B cell (primary cell): ENCODE data around the gene TTC28. TPM values are rescaled to one million over a fixed set of nuclear protein-coding genes. Genes with fewer than 3 reads are reported as not detected.

Experiments
- ATAC-seq: fragments of 200-7000 bp; cut with Tn5 transposase; one replicate; pipeline ENCODE4 v1.10.0; 2021; ENCODE audit warnings: low read depth, mild to moderate bottlenecking, moderate number of reproducible peaks, moderate library complexity
- CTCF ChIA-PET: fragments of 350-600 bp; sonication (Branson Sonifier 250); formaldehyde crosslinking; loops from one replicate; lab custom pipeline; 2021; ENCODE audit warnings: antibody characterized with exemption, inconsistent platforms; lab: Charles Lee
- POLR2A ChIA-PET: fragments of 350-600 bp; sonication (Branson Sonifier 250); formaldehyde crosslinking; loops from one replicate; lab custom pipeline; 2021; ENCODE audit warnings: antibody characterized with exemption; lab: Charles Lee
- DNase-seq: peaks from one replicate; pipeline ENCODE4 v3.0.0; 2013
- H2AFZ ChIP-seq: 2 replicates; pipeline ENCODE4 v1.6.1; 2012; ENCODE audit warnings: mild to moderate bottlenecking, low read depth, low read length; ENCODE audit not compliant: insufficient read depth, poor library complexity, severe bottlenecking
- H3K27ac ChIP-seq, 2 donors: 1 replicate in 1 of 2; 2 replicates in 1 of 2; pipeline ENCODE4 v1.5.1; 2012 to 2013; ENCODE audit warnings: low read length in 2 of 2, mild to moderate bottlenecking in 2 of 2, moderate library complexity in 1 of 2
- H3K27me3 ChIP-seq, 4 experiments: fragments of 200-600 bp in 1 of 4; sonication (generic) in 1 of 4; replicated peaks in 1 of 4; 1 replicate in 2 of 4; 2 replicates in 2 of 4; pipeline versions ENCODE4 v1.6.1 to v1.7.0; 2013 to 2016; ENCODE audit warnings: low read length in 3 of 4, mild to moderate bottlenecking in 2 of 4, mixed read lengths in 1 of 4, moderate library complexity in 1 of 4; ENCODE audit not compliant: insufficient read depth in 4 of 4, control insufficient read depth in 3 of 4; ENCODE audit errors: control extremely low read depth in 1 of 4
- H3K36me3 ChIP-seq, 2 experiments: replicated peaks in 1 of 2; 1 replicate in 1 of 2; 2 replicates in 1 of 2; pipeline versions ENCODE4 v1.6.1 to v1.7.1; 2013; ENCODE audit warnings: low read length in 1 of 2; ENCODE audit not compliant: insufficient read depth in 2 of 2, control insufficient read depth in 1 of 2; ENCODE audit errors: control extremely low read depth in 1 of 2, extremely low read depth in 1 of 2
- H3K4me1 ChIP-seq, 2 donors: fragments of 200-600 bp in 1 of 2; sonication (generic) in 1 of 2; 1 replicate in 1 of 2; 2 replicates in 1 of 2; pipeline versions ENCODE4 v1.5.1 to v1.6.1; 2013 to 2017; ENCODE audit warnings: low read length in 2 of 2; ENCODE audit not compliant: control insufficient read depth in 2 of 2, insufficient read depth in 2 of 2
- H3K4me2 ChIP-seq: replicated peaks from 2 replicates; pipeline ENCODE3; 2012; ENCODE audit warnings: mild to moderate bottlenecking, low read depth, low read length; ENCODE audit not compliant: poor library complexity, severe bottlenecking
- H3K4me3 ChIP-seq, 5 experiments: fragments of 200-600 bp in 1 of 5; sonication (generic) in 1 of 5; 1 replicate in 3 of 5; 2 replicates in 2 of 5; pipeline versions ENCODE4 v1.5.1 to v1.7.0; 2011 to 2016; ENCODE audit warnings: low read length in 4 of 5, mild to moderate bottlenecking in 4 of 5, low read depth in 2 of 5, control low read depth in 1 of 5, moderate library complexity in 1 of 5; ENCODE audit not compliant: insufficient read depth in 1 of 5; ENCODE audit errors: control extremely low read depth in 1 of 5, extremely low read depth in 1 of 5
- H3K79me2 ChIP-seq: fragments of 200-600 bp; sonication (generic); one replicate; pipeline ENCODE4 v1.6.0; 2016; ENCODE audit warnings: low read length; ENCODE audit not compliant: control insufficient read depth, insufficient read depth
- H3K9ac ChIP-seq: fragments of 200-600 bp; sonication (generic); 2 replicates; pipeline ENCODE4 v1.6.1; 2017; ENCODE audit warnings: mild to moderate bottlenecking, low read length, moderate library complexity
- H3K9me3 ChIP-seq, 3 donors: one replicate each; pipeline versions ENCODE4 v1.6.1 to v1.7.1; 2013; ENCODE audit warnings: low read length in 2 of 3; ENCODE audit not compliant: control insufficient read depth in 2 of 3, insufficient read depth in 1 of 3; ENCODE audit errors: control extremely low read depth in 1 of 3
- H4K20me1 ChIP-seq: 2 replicates; pipeline ENCODE4 v1.6.0; 2012; ENCODE audit warnings: mild to moderate bottlenecking, low read length; ENCODE audit not compliant: insufficient read depth, control insufficient read depth, poor library complexity, severe bottlenecking
- H3K27ac Mint-ChIP-seq: one replicate; pipeline ENCODE4 v1.8.0; 2021; ENCODE audit warnings: mixed read lengths
- H3K27me3 Mint-ChIP-seq: one replicate; pipeline ENCODE4 v1.8.0; 2021; ENCODE audit warnings: mixed read lengths
- H3K4me1 Mint-ChIP-seq: one replicate; pipeline ENCODE4 v1.8.0; 2021; ENCODE audit warnings: mixed read lengths
- H3K4me3 Mint-ChIP-seq: one replicate; pipeline ENCODE4 v1.8.0; 2021; ENCODE audit warnings: mixed read lengths
- H3K9me3 Mint-ChIP-seq: one replicate; pipeline ENCODE4 v1.8.0; 2022; ENCODE audit warnings: mixed read lengths; ENCODE audit not compliant: insufficient read depth
- CTCF ChIP-seq: fragments of 200-600 bp; IDR thresholded peaks from one replicate; pipeline ENCODE4 v1.8.0; 2022; ENCODE audit warnings: antibody characterized with exemption, mild to moderate bottlenecking
- EZH2 ChIP-seq: IDR thresholded peaks from 2 replicates; pipeline ENCODE4 v1.6.1; 2012; ENCODE audit warnings: borderline replicate concordance, low read depth, mild to moderate bottlenecking, moderate library complexity, low read length; ENCODE audit not compliant: insufficient read depth, poor library complexity, severe bottlenecking
- WGBS: methylation state at CpG from one replicate; pipeline ENCODE4 v1.1.5; 2013; ENCODE audit warnings: missing lambda C conversion rate; ENCODE audit not compliant: insufficient coverage; 5-methylcytosine and 5-hydroxymethylcytosine counted together
- intact Hi-C: fragments of 100-400 bp; cut with micrococcal nuclease; formaldehyde crosslinking; loops from one replicate; pipeline ENCODE4 v1.10.0; 2022
- polyA plus RNA-seq: library from polyadenylated mRNA; depleted of rRNA; stranded (reverse); fragments of >200 nt; gene quantifications from 2 replicates; pipeline ENCODE4 v1.2.3, GENCODE V29; 2012
- total RNA-seq, 2 donors: library from RNA; stranded (reverse); fragments of 120-200 nt in 1 of 2; gene quantifications; 1 replicate in 1 of 2; 2 replicates in 1 of 2; pipeline versions ENCODE4 v1.2.3 to v1.2.4, GENCODE V29; 2013 to 2022

Gene TTC28
- total and polyA plus RNA-seq, 2 donors (not counting 1 experiment from before 2014, with no cell fraction given), result 4.5 to 7.3 TPM

- no peak overlapping the region for H3K27ac ChIP-seq
- peaks cover 0 to 1% (median 0%) of the 10 kb centered on the region in 3 donors for H3K9me3 ChIP-seq
- no peaks in the 10 kb centered on the region for H3K27me3 ChIP-seq
- no peak for ATAC-seq
- H4K20me1 ChIP-seq, result no peaks in the 10 kb centered on the region
- CTCF ChIA-PET, result no interaction called here
- TF ChIP-seq EZH2 (no peak), CTCF (no peak)
- Mint-ChIP-seq H3K27ac (no peak overlapping the region), H3K4me3 (no peak overlapping the region), H3K4me1 (no peaks in the 10 kb centered on the region), H3K27me3 (peaks cover 13% of the 10 kb centered on the region), H3K9me3 (no peaks in the 10 kb centered on the region)
- WGBS, result 83% methylated on average over 1 of the region's 1 CpG
- H3K4me3 ChIP-seq, result no peak overlapping the region
- H3K79me2 ChIP-seq, result no peaks in the 10 kb centered on the region
- no peak overlapping the region for H2AFZ ChIP-seq
- POLR2A ChIA-PET, result no interaction called here
- H3K4me1 ChIP-seq, result no peaks in the 10 kb centered on the region
- no peak overlapping the region for H3K4me2 ChIP-seq
- DNase-seq, result no peak
- no peaks in the 10 kb centered on the region for H3K36me3 ChIP-seq
- intact Hi-C loops, result no loop called here
- H3K9ac ChIP-seq, result no peak overlapping the region
Measured at GRCh38 chr22:28477556-28477955, 202.1 kb downstream of the TTC28 start.

GRCh38 chr22:28474330-28474729, 205.3 kb downstream of the TTC28 start:
- Mint-ChIP-seq H3K27me3 (peaks cover 22% of the 10 kb centered on the region), H3K27ac (no peak overlapping the region), H3K9me3 (no peaks in the 10 kb centered on the region), H3K4me1 (no peaks in the 10 kb centered on the region), H3K4me3 (no peak overlapping the region)
- H3K4me1 ChIP-seq, result no peaks in the 10 kb centered on the region
- no peak overlapping the region for H2AFZ ChIP-seq
- H3K9me3 ChIP-seq, result peaks cover 0 to 1% (median 0%) of the 10 kb centered on the region in 3 donors
- no CpG with 5 or more reads among the region's 1 CpG for WGBS
- no peak for ATAC-seq
- H4K20me1 ChIP-seq, result no peaks in the 10 kb centered on the region
- H3K79me2 ChIP-seq, result no peaks in the 10 kb centered on the region
- POLR2A ChIA-PET, result no interaction called here
- no peaks in the 10 kb centered on the region for H3K27me3 ChIP-seq
- no peak for TF ChIP-seq EZH2
- no peak for TF ChIP-seq CTCF
- H3K4me3 ChIP-seq, result no peak overlapping the region
- CTCF ChIA-PET, result no interaction called here
- H3K9ac ChIP-seq, result no peak overlapping the region
- H3K36me3 ChIP-seq, result no peaks in the 10 kb centered on the region
- no peak overlapping the region for H3K4me2 ChIP-seq
- no peak overlapping the region for H3K27ac ChIP-seq
- DNase-seq, result no peak
- intact Hi-C loops, result no loop called here
